NOMO-1 (cell line): ENCODE results near the gene CENPN.

Experiments used
- DNase-seq, 2 experiments: peaks; one replicate each; lab custom pipeline; 2025; ENCODE audit not compliant: unreplicated experiment in 2 of 2; lab: John Stamatoyannopoulos, UW

The CENPN gene

GRCh38 chr16:81026429-81026828 is 19.4 kb downstream of the CENPN start:
- DNase-seq: no peak

- no peak for DNase-seq
Measured at GRCh38 chr16:81029930-81030604, 23.1 kb downstream of the CENPN start.

GRCh38 chr16:81035398-81035974 is 28.5 kb downstream of the CENPN start, which contains the start of gene ATMIN:
Gene ATMIN (plus strand): TSS chr16:81035842. CDS start chr16:81035871, 29 bp downstream.
- DNase-seq: peak; percentile 67 to 89

GRCh38 chr16:81035975-81036750 is 29.1 kb downstream of the CENPN start:
- peak in 1 of 2 experiments; percentile 11 for DNase-seq

GRCh38 chr16:81036751-81037350 is 29.8 kb downstream of the CENPN start:
- DNase-seq: peak; percentile 2 to 9

- no peak for DNase-seq
Measured at GRCh38 chr16:81040131-81040530, 33.1 kb downstream of the CENPN start.

GRCh38 chr16:81040842-81041241 is 33.8 kb downstream of the CENPN start:
- DNase-seq: no peak

GRCh38 chr16:81041696-81042095 is 34.7 kb downstream of the CENPN start:
- DNase-seq: no peak

GRCh38 chr16:81042821-81043220 is 35.8 kb downstream of the CENPN start:
- DNase-seq: no peak

GRCh38 chr16:81053761-81054160 is 46.7 kb downstream of the CENPN start:
- DNase-seq: no peak

- no peak for DNase-seq
Measured at GRCh38 chr16:81060576-81061306, 53.7 kb downstream of the CENPN start.

GRCh38 chr16:81061307-81061640 is 54.3 kb downstream of the CENPN start:
- no peak for DNase-seq

GRCh38 chr16:81061871-81062608 is 55.0 kb downstream of the CENPN start:
- DNase-seq: no peak

- DNase-seq: no peak
Measured at GRCh38 chr16:81066681-81067080, 59.7 kb downstream of the CENPN start.

GRCh38 chr16:81067166-81067565 is 60.2 kb downstream of the CENPN start:
- DNase-seq: no peak

GRCh38 chr16:81069063-81069462 is 62.0 kb downstream of the CENPN start:
- DNase-seq: no peak

GRCh38 chr16:81070979-81071378 is 64.0 kb downstream of the CENPN start:
- no peak for DNase-seq

- DNase-seq: no peak
Measured at GRCh38 chr16:81071805-81072204, 64.8 kb downstream of the CENPN start.

GRCh38 chr16:81073560-81074330 is 66.7 kb downstream of the CENPN start:
- DNase-seq: no peak
